Measurements from ENCODE around the gene UGT2B7. TPM values are rescaled to one million over a fixed set of nuclear protein-coding genes. Genes with fewer than 3 reads are reported as not detected.
A peak's percentile ranks its signal among the peaks of the same experiment; 100 is the strongest.
"Not testable (repeated sequence)": the region's sequence is repeated elsewhere in the genome, so short reads cannot be mapped to it uniquely, and the experiment has no call there.

Gene UGT2B7
- total RNA-seq (2021; fragmentation: NEBNext Ultra II Directional; extraction: Animal tissue kit (Norgen Biotek cat#: 25700)): under 1 TPM in 3 of 6 experiments, not detected in 3; 0.14 to 0.24 (median 0.20) TPM
- long read RNA-seq, partial matches to known transcripts: 0 of 1 reads
- long read RNA-seq, other reads (novel, unspliced or antisense): 1 of 1 reads

GRCh38 chr4:69096111-69096656 lies at the start of gene UGT2B7:
TSS of gene UGT2B7 (plus strand) at chr4:69096474. CDS start at chr4:69096521, 47 bp downstream.
- Mint-ChIP-seq H3K27me3 (ENCODE audit: insufficient read depth) (no peaks in the 10 kb centered on the region), H3K4me1 (ENCODE audit: low read depth) (peaks cover 49% of the 10 kb centered on the region), H3K9me3 (no peaks in the 10 kb centered on the region), H3K36me3 (ENCODE audit: low read depth) (no peaks in the 10 kb centered on the region), H3K27ac (peak within 1 kb of the TSS; percentile 73), H3K4me3 (peak within 1 kb of the TSS; percentile 61)
- no peak for TF ChIP-seq CTCF (IDR thresholded peaks at IDR 0.05)
- no peak for DNase-seq

GRCh38 chr4:69049860-69050259 lies 46.4 kb upstream of the UGT2B7 start:
- H3K36me3 Mint-ChIP-seq (ENCODE audit: low read depth): no peaks in the 10 kb centered on the region
- DNase-seq: no peak
- H3K4me3 Mint-ChIP-seq: no peak overlapping the region
- H3K9me3 Mint-ChIP-seq: no peaks in the 10 kb centered on the region
- peaks cover 17% of the 10 kb centered on the region for H3K4me1 Mint-ChIP-seq (ENCODE audit: low read depth)
- no peaks in the 10 kb centered on the region for H3K27me3 Mint-ChIP-seq (ENCODE audit: insufficient read depth)
- no peak overlapping the region for H3K27ac Mint-ChIP-seq
- TF ChIP-seq CTCF (IDR thresholded peaks at IDR 0.05): no peak

GRCh38 chr4:69050853-69051575 lies 45.3 kb upstream of the UGT2B7 start:
- not testable (repeated sequence) for H3K9me3 Mint-ChIP-seq; DNase-seq; H3K36me3 Mint-ChIP-seq (ENCODE audit: low read depth); H3K4me3 Mint-ChIP-seq; H3K27me3 Mint-ChIP-seq (ENCODE audit: insufficient read depth)
- Mint-ChIP-seq H3K4me1 (ENCODE audit: low read depth) (peaks cover 22% of the 10 kb centered on the region), H3K27ac (peak overlapping the region; percentile 59)

GRCh38 chr4:69051576-69051943 lies 44.7 kb upstream of the UGT2B7 start:
- Mint-ChIP-seq H3K27me3 (ENCODE audit: insufficient read depth) (no peaks in the 10 kb centered on the region), H3K4me3 (peak overlapping the region; percentile 47; the same call in 1 of the 2 replicates), H3K9me3 (no peaks in the 10 kb centered on the region), H3K27ac (peak overlapping the region; percentile 38; the same call in 1 of the 2 replicates), H3K4me1 (ENCODE audit: low read depth) (peaks cover 27% of the 10 kb centered on the region), H3K36me3 (ENCODE audit: low read depth) (peaks cover 4% of the 10 kb centered on the region; the same call in 1 of the 2 replicates)
- no peak for DNase-seq
- no peak for TF ChIP-seq CTCF (IDR thresholded peaks at IDR 0.05)

GRCh38 chr4:69053309-69053885 lies 42.9 kb upstream of the UGT2B7 start:
- DNase-seq; H3K27me3 Mint-ChIP-seq (ENCODE audit: insufficient read depth); H3K9me3 Mint-ChIP-seq; H3K36me3 Mint-ChIP-seq (ENCODE audit: low read depth): not testable (repeated sequence)
- Mint-ChIP-seq H3K4me1 (ENCODE audit: low read depth) (peaks cover 42% of the 10 kb centered on the region), H3K27ac (peak overlapping the region; percentile 94), H3K4me3 (peak overlapping the region; percentile 15; the same call in 1 of the 2 replicates)

GRCh38 chr4:69054033-69054432 lies 42.2 kb upstream of the UGT2B7 start:
- Mint-ChIP-seq H3K27ac (peak overlapping the region; percentile 94), H3K4me3 (peak overlapping the region; percentile 21; the same call in 1 of the 2 replicates), H3K4me1 (ENCODE audit: low read depth) (peaks cover 42% of the 10 kb centered on the region)
- DNase-seq; H3K9me3 Mint-ChIP-seq; H3K36me3 Mint-ChIP-seq (ENCODE audit: low read depth); H3K27me3 Mint-ChIP-seq (ENCODE audit: insufficient read depth): not testable (repeated sequence)
